Measurements from ENCODE around the gene ADTRP.

DNA sequence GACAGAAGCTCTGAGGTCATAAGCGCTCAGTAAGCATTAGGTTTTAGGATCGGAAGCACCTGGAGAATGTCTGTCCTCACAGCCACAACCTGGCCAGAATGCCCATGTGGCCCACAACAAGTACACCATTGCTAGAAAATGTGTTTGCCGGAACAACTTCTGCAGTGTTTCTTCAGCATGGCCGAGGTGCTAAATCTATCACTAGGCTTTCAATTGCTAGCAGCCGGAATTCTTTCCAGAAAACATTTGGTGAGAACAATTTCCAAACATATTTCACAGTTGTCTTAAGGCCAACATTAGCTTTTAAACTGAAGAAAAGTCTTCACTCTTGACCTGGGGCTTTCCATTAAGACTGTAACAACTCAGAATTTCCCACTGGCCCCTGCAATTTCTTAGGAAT, 18.2 kb upstream of the ADTRP start:
- TF ChIP-seq, protein P1, sequence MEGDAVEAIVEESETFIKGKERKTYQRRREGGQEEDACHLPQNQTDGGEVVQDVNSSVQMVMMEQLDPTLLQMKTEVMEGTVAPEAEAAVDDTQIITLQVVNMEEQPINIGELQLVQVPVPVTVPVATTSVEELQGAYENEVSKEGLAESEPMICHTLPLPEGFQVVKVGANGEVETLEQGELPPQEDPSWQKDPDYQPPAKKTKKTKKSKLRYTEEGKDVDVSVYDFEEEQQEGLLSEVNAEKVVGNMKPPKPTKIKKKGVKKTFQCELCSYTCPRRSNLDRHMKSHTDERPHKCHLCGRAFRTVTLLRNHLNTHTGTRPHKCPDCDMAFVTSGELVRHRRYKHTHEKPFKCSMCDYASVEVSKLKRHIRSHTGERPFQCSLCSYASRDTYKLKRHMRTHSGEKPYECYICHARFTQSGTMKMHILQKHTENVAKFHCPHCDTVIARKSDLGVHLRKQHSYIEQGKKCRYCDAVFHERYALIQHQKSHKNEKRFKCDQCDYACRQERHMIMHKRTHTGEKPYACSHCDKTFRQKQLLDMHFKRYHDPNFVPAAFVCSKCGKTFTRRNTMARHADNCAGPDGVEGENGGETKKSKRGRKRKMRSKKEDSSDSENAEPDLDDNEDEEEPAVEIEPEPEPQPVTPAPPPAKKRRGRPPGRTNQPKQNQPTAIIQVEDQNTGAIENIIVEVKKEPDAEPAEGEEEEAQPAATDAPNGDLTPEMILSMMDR (tag by site-specific recombination; IDR thresholded peaks at IDR 0.05) = no peak
- TF ChIP-seq, protein P2, sequence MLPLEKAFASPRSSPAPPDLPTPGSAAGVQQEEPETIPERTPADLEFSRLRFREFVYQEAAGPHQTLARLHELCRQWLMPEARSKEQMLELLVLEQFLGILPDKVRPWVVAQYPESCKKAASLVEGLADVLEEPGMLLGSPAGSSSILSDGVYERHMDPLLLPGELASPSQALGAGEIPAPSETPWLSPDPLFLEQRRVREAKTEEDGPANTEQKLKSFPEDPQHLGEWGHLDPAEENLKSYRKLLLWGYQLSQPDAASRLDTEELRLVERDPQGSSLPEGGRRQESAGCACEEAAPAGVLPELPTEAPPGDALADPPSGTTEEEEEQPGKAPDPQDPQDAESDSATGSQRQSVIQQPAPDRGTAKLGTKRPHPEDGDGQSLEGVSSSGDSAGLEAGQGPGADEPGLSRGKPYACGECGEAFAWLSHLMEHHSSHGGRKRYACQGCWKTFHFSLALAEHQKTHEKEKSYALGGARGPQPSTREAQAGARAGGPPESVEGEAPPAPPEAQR (tag by site-specific recombination; IDR thresholded peaks at IDR 0.05) = no peak
- no peak for TF ChIP-seq SP2 (tag by site-specific recombination; IDR thresholded peaks at IDR 0.05)
- TF ChIP-seq, protein P3, sequence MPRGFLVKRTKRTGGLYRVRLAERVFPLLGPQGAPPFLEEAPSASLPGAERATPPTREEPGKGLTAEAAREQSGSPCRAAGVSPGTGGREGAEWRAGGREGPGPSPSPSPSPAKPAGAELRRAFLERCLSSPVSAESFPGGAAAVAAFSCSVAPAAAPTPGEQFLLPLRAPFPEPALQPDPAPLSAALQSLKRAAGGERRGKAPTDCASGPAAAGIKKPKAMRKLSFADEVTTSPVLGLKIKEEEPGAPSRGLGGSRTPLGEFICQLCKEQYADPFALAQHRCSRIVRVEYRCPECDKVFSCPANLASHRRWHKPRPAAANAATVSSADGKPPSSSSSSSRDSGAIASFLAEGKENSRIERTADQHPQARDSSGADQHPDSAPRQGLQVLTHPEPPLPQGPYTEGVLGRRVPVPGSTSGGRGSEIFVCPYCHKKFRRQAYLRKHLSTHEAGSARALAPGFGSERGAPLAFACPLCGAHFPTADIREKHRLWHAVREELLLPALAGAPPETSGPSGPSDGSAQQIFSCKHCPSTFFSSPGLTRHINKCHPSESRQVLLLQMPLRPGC (tag by site-specific recombination; IDR thresholded peaks at IDR 0.05) = no peak
- TF ChIP-seq ZNF155 (tag by site-specific recombination; IDR thresholded peaks at IDR 0.05) = no peak
- TF ChIP-seq ZNF473 (tag by site-specific recombination; IDR thresholded peaks at IDR 0.05) = no peak
- TF ChIP-seq ZNF76 (tag by site-specific recombination; IDR thresholded peaks at IDR 0.05; ENCODE audit: borderline replicate concordance, low read depth) = no peak
- no peak for TF ChIP-seq ZNF239 (tag by site-specific recombination; IDR thresholded peaks at IDR 0.05)
- TF ChIP-seq SALL2 (tag by site-specific recombination; IDR thresholded peaks at IDR 0.05; ENCODE audit: borderline replicate concordance) = no peak
- no peak for TF ChIP-seq ZNF423 (tag by site-specific recombination; IDR thresholded peaks at IDR 0.05)
- TF ChIP-seq, protein P4, sequence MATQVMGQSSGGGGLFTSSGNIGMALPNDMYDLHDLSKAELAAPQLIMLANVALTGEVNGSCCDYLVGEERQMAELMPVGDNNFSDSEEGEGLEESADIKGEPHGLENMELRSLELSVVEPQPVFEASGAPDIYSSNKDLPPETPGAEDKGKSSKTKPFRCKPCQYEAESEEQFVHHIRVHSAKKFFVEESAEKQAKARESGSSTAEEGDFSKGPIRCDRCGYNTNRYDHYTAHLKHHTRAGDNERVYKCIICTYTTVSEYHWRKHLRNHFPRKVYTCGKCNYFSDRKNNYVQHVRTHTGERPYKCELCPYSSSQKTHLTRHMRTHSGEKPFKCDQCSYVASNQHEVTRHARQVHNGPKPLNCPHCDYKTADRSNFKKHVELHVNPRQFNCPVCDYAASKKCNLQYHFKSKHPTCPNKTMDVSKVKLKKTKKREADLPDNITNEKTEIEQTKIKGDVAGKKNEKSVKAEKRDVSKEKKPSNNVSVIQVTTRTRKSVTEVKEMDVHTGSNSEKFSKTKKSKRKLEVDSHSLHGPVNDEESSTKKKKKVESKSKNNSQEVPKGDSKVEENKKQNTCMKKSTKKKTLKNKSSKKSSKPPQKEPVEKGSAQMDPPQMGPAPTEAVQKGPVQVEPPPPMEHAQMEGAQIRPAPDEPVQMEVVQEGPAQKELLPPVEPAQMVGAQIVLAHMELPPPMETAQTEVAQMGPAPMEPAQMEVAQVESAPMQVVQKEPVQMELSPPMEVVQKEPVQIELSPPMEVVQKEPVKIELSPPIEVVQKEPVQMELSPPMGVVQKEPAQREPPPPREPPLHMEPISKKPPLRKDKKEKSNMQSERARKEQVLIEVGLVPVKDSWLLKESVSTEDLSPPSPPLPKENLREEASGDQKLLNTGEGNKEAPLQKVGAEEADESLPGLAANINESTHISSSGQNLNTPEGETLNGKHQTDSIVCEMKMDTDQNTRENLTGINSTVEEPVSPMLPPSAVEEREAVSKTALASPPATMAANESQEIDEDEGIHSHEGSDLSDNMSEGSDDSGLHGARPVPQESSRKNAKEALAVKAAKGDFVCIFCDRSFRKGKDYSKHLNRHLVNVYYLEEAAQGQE (tag by site-specific recombination; IDR thresholded peaks at IDR 0.05) = no peak
- no peak for TF ChIP-seq ZNF184 (tag by site-specific recombination; IDR thresholded peaks at IDR 0.05)
- no peak for TF ChIP-seq GLI4 (tag by site-specific recombination; IDR thresholded peaks at IDR 0.05)
- TF ChIP-seq, protein P5, sequence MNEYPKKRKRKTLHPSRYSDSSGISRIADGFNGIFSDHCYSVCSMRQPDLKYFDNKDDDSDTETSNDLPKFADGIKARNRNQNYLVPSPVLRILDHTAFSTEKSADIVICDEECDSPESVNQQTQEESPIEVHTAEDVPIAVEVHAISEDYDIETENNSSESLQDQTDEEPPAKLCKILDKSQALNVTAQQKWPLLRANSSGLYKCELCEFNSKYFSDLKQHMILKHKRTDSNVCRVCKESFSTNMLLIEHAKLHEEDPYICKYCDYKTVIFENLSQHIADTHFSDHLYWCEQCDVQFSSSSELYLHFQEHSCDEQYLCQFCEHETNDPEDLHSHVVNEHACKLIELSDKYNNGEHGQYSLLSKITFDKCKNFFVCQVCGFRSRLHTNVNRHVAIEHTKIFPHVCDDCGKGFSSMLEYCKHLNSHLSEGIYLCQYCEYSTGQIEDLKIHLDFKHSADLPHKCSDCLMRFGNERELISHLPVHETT (tag by site-specific recombination; IDR thresholded peaks at IDR 0.05) = no peak

All from HEK293 (cell line).